ENCODE measurements around the gene HHATL.
"Not testable (repeated sequence)": the region's sequence is repeated elsewhere in the genome, so short reads cannot be mapped to it uniquely, and the experiment has no call there.

HHATL gene

GRCh38 chr3:42734263-42734860, 31.8 kb upstream of the HHATL start:
- DNase-seq (ENCODE audit: low read depth in 3 of 3): no peak

- DNase-seq (ENCODE audit: low read depth in 3 of 3): no peak
These were observed 31.1 kb upstream of the HHATL start for GRCh38 chr3:42733501-42734262.

GRCh38 chr3:42732829-42733459, 30.3 kb upstream of the HHATL start:
- no peak for DNase-seq (ENCODE audit: low read depth in 3 of 3)

- no peak for DNase-seq (ENCODE audit: low read depth in 3 of 3)
These were observed 29.7 kb upstream of the HHATL start for GRCh38 chr3:42732196-42732828.

GRCh38 chr3:42731476-42732195, 29.0 kb upstream of the HHATL start:
- DNase-seq (ENCODE audit: low read depth in 3 of 3): no peak

- DNase-seq (ENCODE audit: low read depth in 3 of 3): no peak
These were observed 28.3 kb upstream of the HHATL start for GRCh38 chr3:42730706-42731420.

- no peak for DNase-seq (ENCODE audit: low read depth in 3 of 3)
These were observed 27.7 kb upstream of the HHATL start for GRCh38 chr3:42730294-42730693.

GRCh38 chr3:42729404-42730145, 27.0 kb upstream of the HHATL start:
- DNase-seq (ENCODE audit: low read depth in 3 of 3): no peak

GRCh38 chr3:42728668-42729364, 26.2 kb upstream of the HHATL start:
- DNase-seq (ENCODE audit: low read depth in 3 of 3): no peak

- DNase-seq (ENCODE audit: low read depth in 3 of 3): no peak
These were observed 25.5 kb upstream of the HHATL start for GRCh38 chr3:42728056-42728455.

GRCh38 chr3:42725454-42725853, 22.9 kb upstream of the HHATL start:
- DNase-seq (ENCODE audit: low read depth in 3 of 3): no peak

- no peak for DNase-seq (ENCODE audit: low read depth in 3 of 3)
These were observed 20.6 kb upstream of the HHATL start for GRCh38 chr3:42723219-42723618.

GRCh38 chr3:42722442-42722841, 19.8 kb upstream of the HHATL start:
- DNase-seq (ENCODE audit: low read depth in 3 of 3): not testable (repeated sequence)

- DNase-seq (ENCODE audit: low read depth in 3 of 3): no peak
These were observed 19.1 kb upstream of the HHATL start for GRCh38 chr3:42721690-42722089.

GRCh38 chr3:42720126-42720525, 17.5 kb upstream of the HHATL start:
- DNase-seq (ENCODE audit: low read depth in 3 of 3): no peak

- DNase-seq (ENCODE audit: low read depth in 3 of 3): no peak
These were observed 16.4 kb upstream of the HHATL start for GRCh38 chr3:42719002-42719401.

- DNase-seq (ENCODE audit: low read depth in 3 of 3): no peak
These were observed 15.7 kb upstream of the HHATL start for GRCh38 chr3:42718338-42718737.

GRCh38 chr3:42717306-42717705, 14.7 kb upstream of the HHATL start:
- DNase-seq (ENCODE audit: low read depth in 3 of 3): no peak

- DNase-seq (ENCODE audit: low read depth in 3 of 3): no peak
These were observed 11.7 kb upstream of the HHATL start for GRCh38 chr3:42714171-42714852.
